ENCODE measurements around the gene DPH6.

- no peak for TF ChIP-seq TAF1 (IDR thresholded peaks at IDR 0.05; ENCODE audit: borderline replicate concordance, low read depth, low read length)
- no peak for TF ChIP-seq POLR2AphosphoS5 (IDR thresholded peaks at IDR 0.05; ENCODE audit: low read depth, low read length)
These were observed 50.9 kb downstream of the DPH6 start for GRCh38 chr15:35495080-35495479.

Data from GM12892 (cell line).